NB4 (cell line): ENCODE measurements around the gene PLA2R1.

Experiments
- POLR2A ChIP-seq: IDR thresholded peaks from 2 replicates; pipeline ENCODE4 v1.6.1; 2011; ENCODE audit warnings: mild to moderate bottlenecking; ENCODE audit not compliant: insufficient read length; ENCODE audit errors: extremely low read depth
- TF ChIP-seq, protein P1 (sequence below): IDR thresholded peaks from one replicate; pipeline ENCODE4 v1.5.1; 2012; ENCODE audit warnings: low read depth, low read length

DNA sequence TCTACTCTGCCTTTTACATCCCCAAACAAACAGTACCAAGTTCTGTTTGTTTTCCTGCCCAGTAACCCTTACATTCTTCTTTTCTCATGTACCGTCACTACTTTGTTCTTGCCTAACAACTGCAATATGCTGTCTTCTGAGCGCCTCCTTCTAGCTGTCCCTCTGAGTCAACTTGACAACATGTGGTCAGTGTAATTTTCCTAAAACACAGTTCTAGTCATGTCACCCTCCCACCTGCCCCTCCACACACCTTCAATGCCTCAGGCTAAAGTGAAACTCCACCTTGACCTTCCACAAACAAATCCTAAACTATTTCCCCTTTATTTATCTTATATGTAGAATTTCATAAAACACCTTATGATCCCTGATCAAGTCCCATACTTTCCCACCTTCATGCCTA is 139.9 kb downstream of the PLA2R1 start:
- TF ChIP-seq, protein P1, sequence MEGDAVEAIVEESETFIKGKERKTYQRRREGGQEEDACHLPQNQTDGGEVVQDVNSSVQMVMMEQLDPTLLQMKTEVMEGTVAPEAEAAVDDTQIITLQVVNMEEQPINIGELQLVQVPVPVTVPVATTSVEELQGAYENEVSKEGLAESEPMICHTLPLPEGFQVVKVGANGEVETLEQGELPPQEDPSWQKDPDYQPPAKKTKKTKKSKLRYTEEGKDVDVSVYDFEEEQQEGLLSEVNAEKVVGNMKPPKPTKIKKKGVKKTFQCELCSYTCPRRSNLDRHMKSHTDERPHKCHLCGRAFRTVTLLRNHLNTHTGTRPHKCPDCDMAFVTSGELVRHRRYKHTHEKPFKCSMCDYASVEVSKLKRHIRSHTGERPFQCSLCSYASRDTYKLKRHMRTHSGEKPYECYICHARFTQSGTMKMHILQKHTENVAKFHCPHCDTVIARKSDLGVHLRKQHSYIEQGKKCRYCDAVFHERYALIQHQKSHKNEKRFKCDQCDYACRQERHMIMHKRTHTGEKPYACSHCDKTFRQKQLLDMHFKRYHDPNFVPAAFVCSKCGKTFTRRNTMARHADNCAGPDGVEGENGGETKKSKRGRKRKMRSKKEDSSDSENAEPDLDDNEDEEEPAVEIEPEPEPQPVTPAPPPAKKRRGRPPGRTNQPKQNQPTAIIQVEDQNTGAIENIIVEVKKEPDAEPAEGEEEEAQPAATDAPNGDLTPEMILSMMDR, result no peak
- no peak for TF ChIP-seq POLR2A
